ENCODE data around the gene HNRNPM.
"Not testable (repeated sequence)": the region's sequence is repeated elsewhere in the genome, so short reads cannot be mapped to it uniquely, and the experiment has no call there.

Gene HNRNPM

DNA sequence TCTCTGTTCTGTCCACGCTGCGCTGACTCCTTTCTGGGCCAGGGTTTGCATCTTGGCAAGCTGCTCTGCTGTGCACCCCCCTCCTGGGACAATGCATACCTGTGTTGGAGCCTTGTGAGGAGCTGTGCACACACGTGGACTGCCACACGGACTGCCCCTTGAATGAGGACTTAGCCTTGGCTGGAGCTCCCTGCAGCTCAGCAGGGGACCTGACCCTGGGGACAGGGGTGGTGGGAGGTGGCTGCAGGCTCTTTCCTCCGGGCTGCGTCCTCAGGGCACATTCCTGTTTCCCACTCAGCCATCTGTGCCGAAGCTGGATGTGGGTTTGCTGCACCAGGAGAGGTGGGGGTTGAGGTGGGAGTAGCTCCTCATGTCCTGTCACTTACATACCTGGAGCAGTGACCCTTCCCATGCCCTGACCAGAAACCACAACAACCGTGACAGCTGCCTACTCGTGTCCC is 46.4 kb upstream of the HNRNPM start:
- H3K4me3 ChIP-seq (replicated peaks; ENCODE audit: low read depth, low read length), result no peak overlapping the region
- no peak for DNase-seq (ENCODE audit: extremely low read depth, low read depth)
- TF ChIP-seq CTCF (IDR thresholded peaks at IDR 0.05; ENCODE audit: low read depth, low read length, missing control alignments), result no peak

- no peak overlapping the region for H3K4me3 ChIP-seq (replicated peaks; ENCODE audit: low read depth, low read length)
- no peak for TF ChIP-seq CTCF (IDR thresholded peaks at IDR 0.05; ENCODE audit: low read depth, low read length, missing control alignments)
- DNase-seq (ENCODE audit: extremely low read depth, low read depth), result no peak
Measured at GRCh38 chr19:8399681-8400188, 45.0 kb upstream of the HNRNPM start.

DNA sequence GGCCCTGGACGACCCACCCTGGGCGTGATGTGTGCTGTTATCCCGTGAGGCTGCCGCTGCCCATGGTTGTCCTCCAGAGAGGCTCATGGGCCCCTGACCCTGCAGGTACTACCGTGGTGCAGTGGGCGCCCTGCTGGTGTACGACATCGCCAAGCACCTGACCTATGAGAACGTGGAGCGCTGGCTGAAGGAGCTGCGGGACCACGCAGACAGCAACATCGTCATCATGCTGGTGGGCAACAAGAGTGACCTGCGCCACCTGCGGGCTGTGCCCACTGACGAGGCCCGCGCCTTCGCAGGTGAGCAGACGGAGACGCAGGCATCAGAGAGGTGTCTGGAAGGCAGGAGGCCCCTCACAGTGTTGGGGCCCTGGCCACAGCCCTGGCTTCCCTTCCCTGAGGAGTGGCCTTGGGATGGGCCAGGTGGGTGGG is 42.8 kb upstream of the HNRNPM start:
- no peak overlapping the region for H3K4me3 ChIP-seq (replicated peaks; ENCODE audit: low read depth, low read length)
- no peak for TF ChIP-seq CTCF (IDR thresholded peaks at IDR 0.05; ENCODE audit: low read depth, low read length, missing control alignments)
- no peak for DNase-seq (ENCODE audit: extremely low read depth, low read depth)

DNA sequence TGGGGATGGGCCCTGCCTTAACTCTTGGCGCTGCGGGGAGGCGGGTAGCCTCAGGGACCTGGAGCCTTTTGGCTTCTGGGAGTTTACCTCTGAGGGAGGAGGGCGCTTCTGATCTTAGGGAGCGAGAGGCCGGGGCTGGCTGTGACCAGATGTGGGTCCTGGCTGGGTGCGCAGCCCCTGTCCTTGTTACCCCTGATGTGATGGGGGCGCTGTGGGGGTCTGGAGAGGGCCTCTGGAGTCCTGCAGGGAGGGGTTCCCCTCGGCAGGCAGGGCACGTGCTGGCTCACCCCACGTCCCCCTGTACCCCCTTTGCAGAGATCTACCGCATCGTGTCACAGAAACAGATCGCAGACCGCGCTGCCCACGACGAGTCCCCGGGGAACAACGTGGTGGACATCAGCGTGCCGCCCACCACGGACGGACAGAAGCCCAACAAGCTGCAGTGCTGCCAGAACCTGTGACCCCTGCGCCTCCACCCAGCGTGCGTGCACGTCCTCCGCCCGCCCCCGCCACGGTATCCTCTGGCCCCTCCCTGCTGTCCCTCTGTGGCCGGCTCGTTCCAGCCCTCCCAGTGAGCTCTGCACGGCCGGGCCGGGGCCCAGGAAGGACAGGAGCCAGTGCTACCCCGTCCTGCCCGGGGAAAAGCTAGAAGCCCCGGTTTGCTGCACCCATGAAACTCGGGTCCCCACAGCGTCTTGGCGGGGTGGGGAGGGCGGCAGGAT is 41.5 kb upstream of the HNRNPM start:
- no peak for DNase-seq (ENCODE audit: extremely low read depth, low read depth)
- no peak overlapping the region for H3K4me3 ChIP-seq (replicated peaks; ENCODE audit: low read depth, low read length)
- TF ChIP-seq CTCF (IDR thresholded peaks at IDR 0.05; ENCODE audit: low read depth, low read length, missing control alignments), result no peak

DNA sequence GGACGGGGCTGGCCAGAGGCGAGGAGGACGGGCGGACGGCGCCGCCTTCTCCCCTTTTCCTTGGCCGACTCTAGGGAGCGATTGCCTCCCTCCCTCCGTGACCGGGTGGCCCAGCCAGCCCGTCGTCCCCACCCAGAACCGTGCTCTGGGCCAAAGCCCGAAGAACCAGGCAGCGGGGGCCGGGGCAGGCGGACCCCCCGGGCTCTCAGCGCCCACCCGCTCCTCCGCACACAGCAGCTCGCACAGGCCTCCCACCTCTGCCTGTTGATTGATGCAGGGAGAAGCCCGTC is 41.0 kb upstream of the HNRNPM start:
- DNase-seq (ENCODE audit: extremely low read depth, low read depth), result no peak
- TF ChIP-seq CTCF (IDR thresholded peaks at IDR 0.05; ENCODE audit: low read depth, low read length, missing control alignments), result no peak
- no peak overlapping the region for H3K4me3 ChIP-seq (replicated peaks; ENCODE audit: low read depth, low read length)

DNA sequence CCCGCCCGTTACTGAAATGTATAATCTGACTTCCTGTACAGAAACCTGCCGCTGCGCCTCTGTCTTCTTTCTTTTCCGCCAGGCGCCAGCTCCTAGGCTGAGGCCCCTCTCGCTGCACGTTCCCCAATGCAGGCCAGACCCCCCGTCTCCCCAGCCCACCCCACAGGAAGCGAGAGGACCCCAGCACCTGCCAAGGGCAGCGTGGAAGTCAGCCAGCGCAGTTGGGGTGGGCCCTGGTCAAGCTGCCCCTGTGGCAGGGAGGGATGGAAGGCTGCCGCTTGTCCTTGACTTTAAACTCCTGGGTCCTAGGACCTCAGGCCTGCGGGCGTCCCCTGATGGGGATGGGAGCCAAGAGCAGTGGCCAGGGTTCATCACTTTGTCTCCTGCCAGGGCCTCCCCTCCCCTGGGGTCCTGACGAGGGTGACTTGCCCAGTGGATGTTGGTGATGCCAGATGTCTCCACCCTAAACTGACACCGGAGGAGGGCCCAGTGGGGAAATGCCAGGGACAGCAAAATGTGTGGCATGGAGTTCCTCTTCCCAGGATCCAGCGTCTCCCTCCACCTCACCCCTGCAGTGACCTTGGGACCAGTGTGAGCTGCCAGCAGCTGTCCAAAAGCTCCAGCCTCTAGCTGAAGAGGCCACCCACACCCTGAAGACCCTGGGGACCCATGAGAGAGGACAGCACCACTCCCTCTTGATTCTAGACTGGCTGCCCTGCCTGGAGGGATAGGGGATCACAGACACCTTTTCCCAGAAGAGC is 40.2 kb upstream of the HNRNPM start:
- DNase-seq (ENCODE audit: extremely low read depth, low read depth), result no peak
- H3K4me3 ChIP-seq (replicated peaks; ENCODE audit: low read depth, low read length), result no peak overlapping the region
- no peak for TF ChIP-seq CTCF (IDR thresholded peaks at IDR 0.05; ENCODE audit: low read depth, low read length, missing control alignments)

DNA sequence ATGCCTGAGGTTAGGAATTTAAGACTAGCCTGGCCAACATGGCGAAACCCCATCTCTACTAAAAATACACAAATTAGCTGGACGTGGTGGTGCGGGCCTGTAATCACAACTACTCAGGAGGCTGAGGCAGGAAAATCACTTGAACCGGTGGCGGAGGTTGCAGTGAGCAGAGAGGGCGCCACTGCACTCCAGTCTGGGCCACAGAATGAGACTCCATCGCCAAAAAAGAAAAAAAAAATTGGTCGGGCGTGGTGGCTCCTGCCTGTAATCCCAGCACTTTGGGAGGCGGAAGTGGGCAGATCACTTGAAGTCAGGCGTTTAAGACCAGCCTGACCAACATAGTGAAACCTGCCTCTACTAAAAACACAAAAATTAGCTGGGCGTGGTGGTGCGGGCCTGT is 34.1 kb upstream of the HNRNPM start:
- DNase-seq (ENCODE audit: extremely low read depth, low read depth); H3K4me3 ChIP-seq (replicated peaks; ENCODE audit: low read depth, low read length): not testable (repeated sequence)
